ENCODE results near the gene MAPK8IP1. TPM values are rescaled to one million over a fixed set of nuclear protein-coding genes. Genes with fewer than 3 reads are reported as not detected.

Gene MAPK8IP1
- total and polyA plus RNA-seq, 2 donors from 2014 or later, result 15.7 to 24.8 TPM

GRCh38 chr11:45936511-45937054 is 51.1 kb downstream of the MAPK8IP1 start:
- Histone ChIP-seq H3K27me3 (ENCODE audit: control insufficient read depth, insufficient read depth, low read length) (no peaks in the 10 kb centered on the region), H3K36me3 (ENCODE audit: control insufficient read depth in 2 of 3, insufficient read depth in 3 of 3, low read length in 3 of 3) (peaks cover 3 to 22% (median 10%) of the 10 kb centered on the region in 3 donors), H3K4me3 (ENCODE audit: low read length in 3 of 3) (no peak overlapping the region), H3K9me3 (ENCODE audit: control insufficient read depth in 2 of 3, insufficient read depth in 1 of 3, low read length in 3 of 3) (no peaks in the 10 kb centered on the region), H3K27ac (ENCODE audit: low read depth in 2 of 2, low read length in 2 of 2) (no peak overlapping the region), H3K9ac (ENCODE audit: low read length in 3 of 3) (no peak overlapping the region), H3K4me1 (ENCODE audit: control insufficient read depth in 2 of 3, insufficient read depth in 2 of 3, low read depth in 1 of 3, low read length in 3 of 3) (peaks cover 0 to 12% (median 8%) of the 10 kb centered on the region in 3 donors)
- no peak for FAIRE-seq
- no peak for DNase-seq
- TF ChIP-seq CTCF (IDR thresholded peaks at IDR 0.05; ENCODE audit: borderline replicate concordance, extremely low read depth, insufficient read depth), result no peak
- intact Hi-C loops (cut with DNase I), result no loop called here

- H3K36me3 ChIP-seq (ENCODE audit: control insufficient read depth in 2 of 3, insufficient read depth in 3 of 3, low read length in 3 of 3), result peaks cover 3 to 22% (median 10%) of the 10 kb centered on the region in 3 donors
- H3K9me3 ChIP-seq (ENCODE audit: control insufficient read depth in 2 of 3, insufficient read depth in 1 of 3, low read length in 3 of 3), result no peaks in the 10 kb centered on the region
- peaks cover 0 to 16% (median 8%) of the 10 kb centered on the region in 3 donors for H3K4me1 ChIP-seq (ENCODE audit: control insufficient read depth in 2 of 3, insufficient read depth in 2 of 3, low read depth in 1 of 3, low read length in 3 of 3)
- no peaks in the 10 kb centered on the region for H3K27me3 ChIP-seq (ENCODE audit: control insufficient read depth, insufficient read depth, low read length)
- intact Hi-C loops (cut with DNase I), result no loop called here
- no peak overlapping the region for H3K27ac ChIP-seq (ENCODE audit: low read depth in 2 of 2, low read length in 2 of 2)
- no peak for FAIRE-seq
- H3K4me3 ChIP-seq (ENCODE audit: low read length in 3 of 3), result no peak overlapping the region
- no peak overlapping the region for H3K9ac ChIP-seq (ENCODE audit: low read length in 3 of 3)
- no peak for DNase-seq
- no peak for TF ChIP-seq CTCF (IDR thresholded peaks at IDR 0.05; ENCODE audit: borderline replicate concordance, extremely low read depth, insufficient read depth)
Measured at GRCh38 chr11:45937916-45938315, 52.5 kb downstream of the MAPK8IP1 start.

GRCh38 chr11:45939836-45940235 is 54.4 kb downstream of the MAPK8IP1 start:
- H3K27ac ChIP-seq (ENCODE audit: low read depth in 2 of 2, low read length in 2 of 2), result no peak overlapping the region
- FAIRE-seq (no peak), DNase-seq (no peak)
- TF ChIP-seq CTCF (IDR thresholded peaks at IDR 0.05; ENCODE audit: borderline replicate concordance, extremely low read depth, insufficient read depth), result no peak
- intact Hi-C loops (cut with DNase I), result no loop called here
- H3K36me3 ChIP-seq (ENCODE audit: control insufficient read depth in 2 of 3, insufficient read depth in 3 of 3, low read length in 3 of 3), result peaks cover under 1 to 22% (median 11%) of the 10 kb centered on the region in 3 donors
- H3K27me3 ChIP-seq (ENCODE audit: control insufficient read depth, insufficient read depth, low read length), result no peaks in the 10 kb centered on the region
- H3K4me3 ChIP-seq (ENCODE audit: low read length in 3 of 3), result no peak overlapping the region
- peaks cover 0 to 11% (median 4%) of the 10 kb centered on the region in 3 donors for H3K4me1 ChIP-seq (ENCODE audit: control insufficient read depth in 2 of 3, insufficient read depth in 2 of 3, low read depth in 1 of 3, low read length in 3 of 3)
- no peak overlapping the region for H3K9ac ChIP-seq (ENCODE audit: low read length in 3 of 3)
- no peaks in the 10 kb centered on the region for H3K9me3 ChIP-seq (ENCODE audit: control insufficient read depth in 2 of 3, insufficient read depth in 1 of 3, low read length in 3 of 3)

GRCh38 chr11:45941285-45941684 is 55.8 kb downstream of the MAPK8IP1 start:
- Histone ChIP-seq H3K9me3 (ENCODE audit: control insufficient read depth in 2 of 3, insufficient read depth in 1 of 3, low read length in 3 of 3) (no peaks in the 10 kb centered on the region), H3K4me3 (ENCODE audit: low read length in 3 of 3) (no peak overlapping the region), H3K4me1 (ENCODE audit: control insufficient read depth in 2 of 3, insufficient read depth in 2 of 3, low read depth in 1 of 3, low read length in 3 of 3) (peaks cover 0 to 6% (median 6%) of the 10 kb centered on the region in 3 donors), H3K27me3 (ENCODE audit: control insufficient read depth, insufficient read depth, low read length) (no peaks in the 10 kb centered on the region), H3K36me3 (ENCODE audit: control insufficient read depth in 2 of 3, insufficient read depth in 3 of 3, low read length in 3 of 3) (peaks cover 0 to 13% (median 10%) of the 10 kb centered on the region in 3 donors), H3K9ac (ENCODE audit: low read length in 3 of 3) (no peak overlapping the region), H3K27ac (ENCODE audit: low read depth in 2 of 2, low read length in 2 of 2) (no peak overlapping the region)
- no peak for TF ChIP-seq CTCF (IDR thresholded peaks at IDR 0.05; ENCODE audit: borderline replicate concordance, extremely low read depth, insufficient read depth)
- FAIRE-seq (no peak), DNase-seq (no peak)
- intact Hi-C loops (cut with DNase I), result no loop called here

Measured in kidney (tissue), 14 donors.